Measurements from ENCODE around the gene SPRED2.

DNA sequence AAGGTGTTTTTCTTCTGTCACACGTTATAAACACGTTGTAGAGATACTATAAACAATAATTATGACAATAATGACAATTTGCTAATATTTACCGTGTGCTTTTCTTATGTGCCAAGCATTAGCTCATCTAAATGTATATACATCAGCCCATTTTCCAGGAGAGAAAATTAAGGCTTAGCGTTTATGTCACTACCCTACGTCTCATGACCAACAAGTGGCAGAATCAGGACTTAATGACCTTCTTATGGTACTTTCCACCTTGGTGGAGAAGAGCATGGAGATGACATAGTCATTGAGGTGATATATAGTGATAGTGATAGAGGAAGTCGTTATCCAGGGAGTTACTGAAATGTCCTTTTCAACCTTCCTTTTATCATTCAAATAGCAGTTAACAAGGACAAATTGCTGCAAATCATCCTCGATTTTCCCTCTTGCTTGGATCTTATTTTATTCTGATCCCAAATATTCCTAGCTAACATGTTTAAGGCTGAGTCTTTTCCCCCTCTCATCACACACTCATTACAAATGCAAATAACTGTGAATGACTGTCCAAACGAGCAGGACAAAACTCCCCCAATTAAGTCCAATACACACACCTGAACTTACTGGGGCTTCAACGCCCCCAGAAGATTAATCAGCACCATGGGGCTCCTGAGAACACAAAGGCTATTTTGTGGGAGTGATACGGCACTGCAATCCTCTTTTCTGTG lies 27.3 kb downstream of the SPRED2 start:
- TF ChIP-seq PHF8 (IDR thresholded peaks at IDR 0.05; ENCODE audit: borderline replicate concordance, low read depth) = no peak
- TF ChIP-seq, protein P1, sequence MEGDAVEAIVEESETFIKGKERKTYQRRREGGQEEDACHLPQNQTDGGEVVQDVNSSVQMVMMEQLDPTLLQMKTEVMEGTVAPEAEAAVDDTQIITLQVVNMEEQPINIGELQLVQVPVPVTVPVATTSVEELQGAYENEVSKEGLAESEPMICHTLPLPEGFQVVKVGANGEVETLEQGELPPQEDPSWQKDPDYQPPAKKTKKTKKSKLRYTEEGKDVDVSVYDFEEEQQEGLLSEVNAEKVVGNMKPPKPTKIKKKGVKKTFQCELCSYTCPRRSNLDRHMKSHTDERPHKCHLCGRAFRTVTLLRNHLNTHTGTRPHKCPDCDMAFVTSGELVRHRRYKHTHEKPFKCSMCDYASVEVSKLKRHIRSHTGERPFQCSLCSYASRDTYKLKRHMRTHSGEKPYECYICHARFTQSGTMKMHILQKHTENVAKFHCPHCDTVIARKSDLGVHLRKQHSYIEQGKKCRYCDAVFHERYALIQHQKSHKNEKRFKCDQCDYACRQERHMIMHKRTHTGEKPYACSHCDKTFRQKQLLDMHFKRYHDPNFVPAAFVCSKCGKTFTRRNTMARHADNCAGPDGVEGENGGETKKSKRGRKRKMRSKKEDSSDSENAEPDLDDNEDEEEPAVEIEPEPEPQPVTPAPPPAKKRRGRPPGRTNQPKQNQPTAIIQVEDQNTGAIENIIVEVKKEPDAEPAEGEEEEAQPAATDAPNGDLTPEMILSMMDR (IDR thresholded peaks at IDR 0.05) = no peak
- no peak for TF ChIP-seq POLR2A (IDR thresholded peaks at IDR 0.05; ENCODE audit: low read length)
- no peak for TF ChIP-seq CHD2 (IDR thresholded peaks at IDR 0.05; ENCODE audit: low read length, partially characterized antibody)
- TF ChIP-seq HEYL (CRISPR knock-in tag; IDR thresholded peaks at IDR 0.05) = no peak
- no peak for TF ChIP-seq JUNB (IDR thresholded peaks at IDR 0.05)
- TF ChIP-seq NFE2L2 (conservative IDR thresholded peaks at IDR 0.05; ENCODE audit: low read length) = no peak
